HEK293T (cell line): ENCODE measurements around the gene GPR75.

ENCODE experiments used
- ARNT ChIP-seq: fragments of 450-650 bp; IDR thresholded peaks from 2 replicates; pipeline ENCODE4 v1.6.1; 2017; ENCODE audit warnings: mild to moderate bottlenecking
- CTBP1 ChIP-seq: fragments of 450-650 bp; IDR thresholded peaks from 2 replicates; pipeline ENCODE4 v1.6.1; 2016; ENCODE audit warnings: borderline replicate concordance
- FOXA1 ChIP-seq: fragments of 450-650 bp; IDR thresholded peaks from 2 replicates; pipeline ENCODE4 v1.6.1; 2016; ENCODE audit warnings: mild to moderate bottlenecking
- FOXK2 ChIP-seq: fragments of 450-650 bp; IDR thresholded peaks from 2 replicates; pipeline ENCODE4 v1.6.1; 2016; ENCODE audit warnings: mild to moderate bottlenecking
- FOXM1 ChIP-seq: fragments of 450-650 bp; IDR thresholded peaks from 2 replicates; pipeline ENCODE4 v1.6.1; 2017; ENCODE audit warnings: mild to moderate bottlenecking, borderline replicate concordance
- HDGF ChIP-seq: fragments of 450-650 bp; IDR thresholded peaks from 2 replicates; pipeline ENCODE4 v1.6.1; 2017; ENCODE audit warnings: antibody characterized with exemption, borderline replicate concordance
- L3MBTL2 ChIP-seq: fragments of 450-650 bp; conservative IDR thresholded peaks from 2 replicates; pipeline ENCODE4 v1.6.1; 2016; ENCODE audit warnings: mild to moderate bottlenecking
- LEF1 ChIP-seq: fragments of 450-650 bp; IDR thresholded peaks from 2 replicates; pipeline ENCODE4 v1.6.1; 2017; ENCODE audit warnings: mild to moderate bottlenecking, borderline replicate concordance
- SUZ12 ChIP-seq: fragments of 450-650 bp; IDR thresholded peaks from 2 replicates; pipeline ENCODE4 v1.6.1; 2016; ENCODE audit warnings: mild to moderate bottlenecking
- TARDBP ChIP-seq: fragments of 450-650 bp; IDR thresholded peaks from 2 replicates; pipeline ENCODE4 v1.6.1; 2016
- ZNF384 ChIP-seq: fragments of 450-650 bp; IDR thresholded peaks from 2 replicates; pipeline ENCODE4 v1.6.1; 2016
- TF ChIP-seq, protein P1 (sequence below): fragments of 450-650 bp; IDR thresholded peaks from 2 replicates; pipeline ENCODE4 v1.6.1; 2016

DNA sequence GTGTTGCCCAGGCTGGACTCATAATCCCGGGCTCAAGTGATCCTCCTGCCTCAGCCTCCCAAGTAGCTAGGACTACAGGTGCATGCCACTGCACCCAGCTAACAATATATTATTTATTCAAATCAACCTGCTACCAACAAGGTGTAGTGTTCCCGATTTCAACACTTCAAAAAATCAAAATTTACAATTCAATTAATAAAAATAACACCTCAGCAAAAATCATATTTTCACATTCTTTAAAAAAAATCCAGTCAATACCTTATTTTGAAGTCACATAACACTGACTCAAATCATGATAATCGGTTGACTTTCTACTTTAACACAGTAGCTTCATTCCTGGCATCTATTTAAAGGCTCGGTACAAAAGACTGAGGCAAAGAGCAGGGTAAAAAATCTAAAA, 7.2 kb downstream of the GPR75 start:
- TF ChIP-seq HDGF (no peak), TARDBP (no peak), L3MBTL2 (no peak), LEF1 (no peak), FOXA1 (no peak), ZNF384 (no peak), CTBP1 (no peak), FOXK2 (no peak), ARNT (no peak), FOXM1 (no peak), SUZ12 (no peak)
- TF ChIP-seq, protein P1, sequence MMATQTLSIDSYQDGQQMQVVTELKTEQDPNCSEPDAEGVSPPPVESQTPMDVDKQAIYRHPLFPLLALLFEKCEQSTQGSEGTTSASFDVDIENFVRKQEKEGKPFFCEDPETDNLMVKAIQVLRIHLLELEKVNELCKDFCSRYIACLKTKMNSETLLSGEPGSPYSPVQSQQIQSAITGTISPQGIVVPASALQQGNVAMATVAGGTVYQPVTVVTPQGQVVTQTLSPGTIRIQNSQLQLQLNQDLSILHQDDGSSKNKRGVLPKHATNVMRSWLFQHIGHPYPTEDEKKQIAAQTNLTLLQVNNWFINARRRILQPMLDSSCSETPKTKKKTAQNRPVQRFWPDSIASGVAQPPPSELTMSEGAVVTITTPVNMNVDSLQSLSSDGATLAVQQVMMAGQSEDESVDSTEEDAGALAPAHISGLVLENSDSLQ, result no peak
